ENCODE results near the gene CMTR1.
A peak's percentile ranks its signal among the peaks of the same experiment; 100 is the strongest.

CMTR1 gene

GRCh38 chr6:37451441-37452193 lies 18.6 kb downstream of the CMTR1 start:
- Histone ChIP-seq H3K9me3 (ENCODE audit: insufficient read depth, low read length) (no peaks in the 10 kb centered on the region), H3K4me3 (ENCODE audit: insufficient read length, low read depth) (no peak overlapping the region), H3K27me3 (ENCODE audit: insufficient read depth, insufficient read length) (no peaks in the 10 kb centered on the region), H3K9ac (ENCODE audit: insufficient read length, low read depth) (no peak overlapping the region), H3K36me3 (ENCODE audit: insufficient read depth, insufficient read length, low read length) (peaks cover 77% of the 10 kb centered on the region), H3K4me1 (ENCODE audit: insufficient read depth, insufficient read length) (no peaks in the 10 kb centered on the region)
- TF ChIP-seq ZNF274 (IDR thresholded peaks at IDR 0.05; ENCODE audit: low read depth, low read length) = no peak
- no peak for TF ChIP-seq YY1 (IDR thresholded peaks at IDR 0.05; ENCODE audit: insufficient read depth, insufficient read length)
- TF ChIP-seq SUZ12 (IDR thresholded peaks at IDR 0.05; ENCODE audit: extremely low read depth, insufficient read depth, insufficient read length) = no peak
- no peak for DNase-seq (ENCODE audit: low read depth, low spot score)

- Histone ChIP-seq H3K27me3 (ENCODE audit: insufficient read depth, insufficient read length) (no peaks in the 10 kb centered on the region), H3K9ac (ENCODE audit: insufficient read length, low read depth) (no peak overlapping the region), H3K36me3 (ENCODE audit: insufficient read depth, insufficient read length, low read length) (peaks cover 71% of the 10 kb centered on the region), H3K4me3 (ENCODE audit: insufficient read length, low read depth) (no peak overlapping the region), H3K9me3 (ENCODE audit: insufficient read depth, low read length) (no peaks in the 10 kb centered on the region), H3K4me1 (ENCODE audit: insufficient read depth, insufficient read length) (no peaks in the 10 kb centered on the region)
- DNase-seq (ENCODE audit: low read depth, low spot score) = no peak
- TF ChIP-seq SUZ12 (IDR thresholded peaks at IDR 0.05; ENCODE audit: extremely low read depth, insufficient read depth, insufficient read length) (no peak), ZNF274 (IDR thresholded peaks at IDR 0.05; ENCODE audit: low read depth, low read length) (no peak), YY1 (IDR thresholded peaks at IDR 0.05; ENCODE audit: insufficient read depth, insufficient read length) (no peak)
These were observed 19.5 kb downstream of the CMTR1 start for GRCh38 chr6:37452522-37452921.

DNA sequence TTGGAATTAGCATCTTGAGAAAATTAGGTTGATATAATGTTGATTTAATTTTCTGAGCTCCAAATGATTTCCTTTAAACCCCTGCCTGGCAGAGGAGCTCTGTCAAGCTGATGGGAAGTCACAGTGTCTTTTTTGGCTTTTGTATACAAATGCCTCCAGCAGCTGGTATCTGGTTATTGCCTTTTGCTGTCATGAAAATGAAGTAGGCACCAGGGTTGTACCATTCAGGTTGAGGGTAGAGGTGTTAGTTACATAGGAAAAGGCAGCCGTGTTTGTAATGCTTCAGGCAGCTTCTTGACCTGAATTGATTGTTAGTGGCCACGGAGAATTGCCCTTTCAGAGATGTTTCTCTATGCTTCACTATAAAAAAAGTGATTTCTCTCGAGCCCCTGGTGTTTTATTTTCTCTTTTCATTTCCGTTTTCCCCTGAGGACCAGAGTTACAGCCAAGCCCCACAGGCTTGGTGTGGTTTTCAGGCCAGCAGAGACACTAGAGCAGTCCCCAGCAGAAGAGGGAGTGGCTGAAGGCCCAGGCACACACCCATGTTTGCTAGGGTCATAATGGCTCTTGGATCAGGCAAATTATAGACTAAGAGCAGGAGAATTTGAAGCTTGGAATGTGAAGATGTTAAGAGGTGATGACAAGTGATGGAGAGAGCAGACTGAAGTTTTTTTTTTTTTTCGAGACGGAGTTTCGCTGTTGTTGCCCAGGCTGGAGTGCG lies 21.6 kb downstream of the CMTR1 start:
- TF ChIP-seq ZNF274 (IDR thresholded peaks at IDR 0.05; ENCODE audit: low read depth, low read length) = no peak
- no peak for TF ChIP-seq YY1 (IDR thresholded peaks at IDR 0.05; ENCODE audit: insufficient read depth, insufficient read length)
- no peak for TF ChIP-seq SUZ12 (IDR thresholded peaks at IDR 0.05; ENCODE audit: extremely low read depth, insufficient read depth, insufficient read length)
- Histone ChIP-seq H3K27me3 (ENCODE audit: insufficient read depth, insufficient read length) (no peaks in the 10 kb centered on the region), H3K9ac (ENCODE audit: insufficient read length, low read depth) (no peak overlapping the region), H3K4me3 (ENCODE audit: insufficient read length, low read depth) (no peak overlapping the region), H3K4me1 (ENCODE audit: insufficient read depth, insufficient read length) (no peaks in the 10 kb centered on the region), H3K9me3 (ENCODE audit: insufficient read depth, low read length) (no peaks in the 10 kb centered on the region), H3K36me3 (ENCODE audit: insufficient read depth, insufficient read length, low read length) (peaks cover 78% of the 10 kb centered on the region)
- DNase-seq (ENCODE audit: low read depth, low spot score) = no peak

- DNase-seq (ENCODE audit: low read depth, low spot score) = no peak
- peaks cover 69% of the 10 kb centered on the region for H3K36me3 ChIP-seq (ENCODE audit: insufficient read depth, insufficient read length, low read length)
- TF ChIP-seq SUZ12 (IDR thresholded peaks at IDR 0.05; ENCODE audit: extremely low read depth, insufficient read depth, insufficient read length) = no peak
- TF ChIP-seq YY1 (IDR thresholded peaks at IDR 0.05; ENCODE audit: insufficient read depth, insufficient read length) = no peak
- no peak for TF ChIP-seq ZNF274 (IDR thresholded peaks at IDR 0.05; ENCODE audit: low read depth, low read length)
- H3K27me3 ChIP-seq (ENCODE audit: insufficient read depth, insufficient read length) = no peaks in the 10 kb centered on the region
- H3K9ac ChIP-seq (ENCODE audit: insufficient read length, low read depth) = no peak overlapping the region
- H3K9me3 ChIP-seq (ENCODE audit: insufficient read depth, low read length) = no peaks in the 10 kb centered on the region
- no peaks in the 10 kb centered on the region for H3K4me1 ChIP-seq (ENCODE audit: insufficient read depth, insufficient read length)
- H3K4me3 ChIP-seq (ENCODE audit: insufficient read length, low read depth) = no peak overlapping the region
These were observed 23.1 kb downstream of the CMTR1 start for GRCh38 chr6:37456126-37456525.

DNA sequence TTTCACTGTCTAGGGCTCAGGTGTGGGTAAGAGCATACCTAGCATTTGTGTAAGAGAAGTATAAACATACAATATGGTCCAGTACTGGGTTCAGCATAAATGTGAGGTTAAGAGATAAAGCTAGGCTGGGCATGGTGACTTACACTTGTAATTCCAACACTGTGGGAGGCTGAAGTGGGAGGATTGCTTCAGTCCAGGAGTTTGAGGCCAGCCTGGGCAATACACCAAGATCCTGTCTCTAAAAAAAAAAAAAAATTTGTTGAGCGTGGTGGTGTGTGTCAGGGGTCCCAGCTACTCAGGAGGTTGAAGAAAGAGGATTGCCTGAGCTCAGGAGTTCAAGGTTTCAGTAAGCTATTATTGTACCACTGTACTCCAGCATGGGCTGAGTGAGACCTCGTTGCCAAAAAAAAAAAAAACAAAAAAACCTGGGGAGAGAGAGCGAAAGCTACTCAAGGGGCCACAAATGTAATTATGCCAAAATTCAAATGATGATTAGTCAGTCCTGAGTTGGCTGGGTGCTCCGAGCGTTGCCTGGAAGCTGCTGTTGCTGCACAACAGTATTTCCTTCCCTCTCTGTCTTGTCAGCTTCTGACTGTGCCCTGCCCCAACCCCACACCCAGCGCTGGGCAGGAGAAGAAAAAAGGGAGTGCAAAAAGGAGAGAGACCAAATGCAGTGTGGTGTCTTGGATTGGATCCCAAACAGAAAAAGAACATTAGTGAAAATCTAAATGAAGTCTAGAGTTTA lies 24.0 kb downstream of the CMTR1 start:
- H3K9ac ChIP-seq (ENCODE audit: insufficient read length, low read depth) = no peak overlapping the region
- peaks cover 69% of the 10 kb centered on the region for H3K36me3 ChIP-seq (ENCODE audit: insufficient read depth, insufficient read length, low read length)
- no peaks in the 10 kb centered on the region for H3K4me1 ChIP-seq (ENCODE audit: insufficient read depth, insufficient read length)
- H3K27me3 ChIP-seq (ENCODE audit: insufficient read depth, insufficient read length) = no peaks in the 10 kb centered on the region
- no peak overlapping the region for H3K4me3 ChIP-seq (ENCODE audit: insufficient read length, low read depth)
- no peak for DNase-seq (ENCODE audit: low read depth, low spot score)
- TF ChIP-seq YY1 (IDR thresholded peaks at IDR 0.05; ENCODE audit: insufficient read depth, insufficient read length) = no peak
- TF ChIP-seq ZNF274 (IDR thresholded peaks at IDR 0.05; ENCODE audit: low read depth, low read length) = no peak
- TF ChIP-seq SUZ12 (IDR thresholded peaks at IDR 0.05; ENCODE audit: extremely low read depth, insufficient read depth, insufficient read length) = no peak
- H3K9me3 ChIP-seq (ENCODE audit: insufficient read depth, low read length) = no peaks in the 10 kb centered on the region

GRCh38 chr6:37459981-37460800 lies 27.2 kb downstream of the CMTR1 start:
- H3K4me1 ChIP-seq (ENCODE audit: insufficient read depth, insufficient read length) = no peaks in the 10 kb centered on the region
- peak; percentile 57 for DNase-seq (ENCODE audit: low read depth, low spot score)
- H3K9me3 ChIP-seq (ENCODE audit: insufficient read depth, low read length) = no peaks in the 10 kb centered on the region
- no peak overlapping the region for H3K4me3 ChIP-seq (ENCODE audit: insufficient read length, low read depth)
- peaks cover 58% of the 10 kb centered on the region for H3K36me3 ChIP-seq (ENCODE audit: insufficient read depth, insufficient read length, low read length)
- no peaks in the 10 kb centered on the region for H3K27me3 ChIP-seq (ENCODE audit: insufficient read depth, insufficient read length)
- no peak overlapping the region for H3K9ac ChIP-seq (ENCODE audit: insufficient read length, low read depth)
- TF ChIP-seq YY1 (IDR thresholded peaks at IDR 0.05; ENCODE audit: insufficient read depth, insufficient read length) (no peak), ZNF274 (IDR thresholded peaks at IDR 0.05; ENCODE audit: low read depth, low read length) (no peak), SUZ12 (IDR thresholded peaks at IDR 0.05; ENCODE audit: extremely low read depth, insufficient read depth, insufficient read length) (no peak)

Measured in NT2/D1 (cell line).